OCI-LY1 (cell line): ENCODE results near the gene ADARB2.

Experiments
- H2AFZ ChIP-seq: fragments of 200-600 bp; sonication (generic), shearing (Covaris generic); 2 replicates; pipeline ENCODE4 v1.6.0; 2014; ENCODE audit warnings: antibody characterized with exemption, mild to moderate bottlenecking, low read length
- H3F3A ChIP-seq: fragments of 200-600 bp; sonication (generic), shearing (Covaris generic); 2 replicates; pipeline ENCODE4 v1.6.0; 2014; ENCODE audit warnings: mild to moderate bottlenecking, antibody characterized with exemption, low read length, moderate library complexity; ENCODE audit not compliant: insufficient read depth
- H3K27ac ChIP-seq: fragments of 200-600 bp; sonication (generic); 2 replicates; pipeline ENCODE4 v1.5.1; 2014; ENCODE audit warnings: low read length, mixed run types, mild to moderate bottlenecking, low read depth; ENCODE audit not compliant: poor library complexity, severe bottlenecking
- H3K27me3 ChIP-seq: fragments of 200-600 bp; sonication (generic); 2 replicates; pipeline ENCODE4 v1.6.0; 2014; ENCODE audit warnings: antibody characterized with exemption, mild to moderate bottlenecking, low read length, moderate library complexity; ENCODE audit not compliant: insufficient read depth
- H3K36me3 ChIP-seq: fragments of 200-600 bp; sonication (generic); 2 replicates; pipeline ENCODE4 v1.6.1; 2014; ENCODE audit warnings: mild to moderate bottlenecking, antibody characterized with exemption, low read length, moderate library complexity, mixed read lengths; ENCODE audit not compliant: insufficient read depth
- H3K4me1 ChIP-seq: fragments of 200-600 bp; sonication (generic); 2 replicates; pipeline ENCODE4 v1.5.1; 2014; ENCODE audit warnings: mild to moderate bottlenecking, low read length, moderate library complexity; ENCODE audit not compliant: insufficient read depth, severe bottlenecking
- H3K4me2 ChIP-seq: fragments of 200-600 bp; sonication (generic), shearing (Covaris generic); 2 replicates; pipeline ENCODE4 v1.6.1; 2014; ENCODE audit warnings: low read length
- H3K4me3 ChIP-seq: fragments of 200-600 bp; sonication (generic); 2 replicates; pipeline ENCODE4 v1.5.1; 2014; ENCODE audit warnings: low read length, low read depth, mild to moderate bottlenecking, mixed read lengths; ENCODE audit not compliant: poor library complexity, severe bottlenecking
- H3K79me2 ChIP-seq: fragments of 200-600 bp; shearing (Covaris generic); 2 replicates; pipeline ENCODE4 v1.6.1; 2016; ENCODE audit warnings: mixed run types, low read length, mixed read lengths; ENCODE audit not compliant: insufficient read depth
- H3K9ac ChIP-seq: fragments of 200-600 bp; sonication (generic), shearing (Covaris generic); 2 replicates; pipeline ENCODE4 v1.6.1; 2014; ENCODE audit warnings: mild to moderate bottlenecking, low read length, mixed read lengths
- H3K9me2 ChIP-seq: fragments of 200-600 bp; sonication (generic), shearing (Covaris generic); 2 replicates; pipeline ENCODE4 v1.6.1; 2014; ENCODE audit warnings: low read depth, mild to moderate bottlenecking, low read length, mixed read lengths
- H3K9me3 ChIP-seq: fragments of 200-600 bp; shearing (Covaris generic); 2 replicates; pipeline ENCODE4 v1.6.1; 2014; ENCODE audit warnings: low read length, mixed read lengths
- H4K20me1 ChIP-seq: fragments of 200-600 bp; sonication (generic), shearing (Covaris generic); 2 replicates; pipeline ENCODE4 v1.6.0; 2016; ENCODE audit warnings: mild to moderate bottlenecking, low read length; ENCODE audit not compliant: insufficient read depth
- CTCF ChIP-seq: fragments of 200-600 bp; sonication (generic), shearing (Covaris generic); IDR thresholded peaks from 2 replicates; pipeline ENCODE4 v1.5.1; 2017; ENCODE audit warnings: mild to moderate bottlenecking, antibody characterized with exemption, low read length, moderate library complexity, mixed read lengths
- EZH2 ChIP-seq: fragments of 200-600 bp; sonication (generic), shearing (Covaris generic); IDR thresholded peaks from 2 replicates; pipeline ENCODE4 v1.8.0; 2017; ENCODE audit warnings: borderline replicate concordance, mixed run types, mild to moderate bottlenecking, antibody characterized with exemption, low read length, moderate library complexity, mixed read lengths

Gene ADARB2

GRCh38 chr10:1542941-1543340 lies 194.4 kb downstream of the ADARB2 start:
- Histone ChIP-seq H3F3A (no peaks in the 10 kb centered on the region), H3K79me2 (no peaks in the 10 kb centered on the region), H4K20me1 (no peaks in the 10 kb centered on the region), H3K27me3 (no peaks in the 10 kb centered on the region), H3K4me3 (no peak overlapping the region), H3K9me3 (no peaks in the 10 kb centered on the region), H2AFZ (no peak overlapping the region), H3K9ac (no peak overlapping the region), H3K36me3 (no peaks in the 10 kb centered on the region; the same call in 1 of the 2 replicates), H3K9me2 (no peaks in the 10 kb centered on the region), H3K4me2 (no peak overlapping the region), H3K27ac (no peak overlapping the region), H3K4me1 (peaks cover 44% of the 10 kb centered on the region)
- TF ChIP-seq EZH2 (no peak), CTCF (no peak)

- Histone ChIP-seq H3K9ac (peak overlapping the region; percentile 46), H3K9me2 (no peaks in the 10 kb centered on the region), H3K27me3 (no peaks in the 10 kb centered on the region), H3K4me2 (peak overlapping the region; percentile 30), H4K20me1 (no peaks in the 10 kb centered on the region), H2AFZ (peak overlapping the region; percentile 31; the same call in 1 of the 2 replicates), H3K36me3 (no peaks in the 10 kb centered on the region), H3K27ac (peak overlapping the region; percentile 86), H3K4me3 (no peak overlapping the region), H3K4me1 (peaks cover 42% of the 10 kb centered on the region), H3K79me2 (no peaks in the 10 kb centered on the region), H3K9me3 (no peaks in the 10 kb centered on the region), H3F3A (no peaks in the 10 kb centered on the region)
- TF ChIP-seq CTCF (no peak), EZH2 (no peak)
These were observed 197.2 kb downstream of the ADARB2 start for GRCh38 chr10:1540144-1540543.

GRCh38 chr10:1539216-1539615 lies 198.1 kb downstream of the ADARB2 start:
- no peaks in the 10 kb centered on the region for H3K9me2 ChIP-seq
- H2AFZ ChIP-seq = peak overlapping the region; percentile 31; the same call in 1 of the 2 replicates
- no peak overlapping the region for H3K4me3 ChIP-seq
- no peaks in the 10 kb centered on the region for H4K20me1 ChIP-seq
- peaks cover 51% of the 10 kb centered on the region for H3K4me1 ChIP-seq
- H3K9ac ChIP-seq = peak overlapping the region; percentile 46; the same call in 1 of the 2 replicates
- peak overlapping the region; percentile 86 for H3K27ac ChIP-seq
- no peaks in the 10 kb centered on the region for H3K79me2 ChIP-seq
- H3K9me3 ChIP-seq = no peaks in the 10 kb centered on the region
- TF ChIP-seq EZH2 = no peak
- no peak for TF ChIP-seq CTCF
- H3K27me3 ChIP-seq = no peaks in the 10 kb centered on the region
- no peaks in the 10 kb centered on the region for H3F3A ChIP-seq
- H3K4me2 ChIP-seq = peak overlapping the region; percentile 30; the same call in 1 of the 2 replicates
- H3K36me3 ChIP-seq = no peaks in the 10 kb centered on the region
